Epithelial cell of esophagus (primary cell): ENCODE measurements around the gene IFT43.

Experiments used
- DNase-seq: peaks from one replicate; pipeline ENCODE4 v3.0.0; 2010; ENCODE audit warnings: low read depth
- H3K4me3 ChIP-seq: 2 replicates; pipeline ENCODE4 v1.5.1; 2011; ENCODE audit warnings: mild to moderate bottlenecking, low read length, control low read depth
- CTCF ChIP-seq: IDR thresholded peaks from 2 replicates; pipeline ENCODE4 v1.5.1; 2011; ENCODE audit warnings: low read depth, mild to moderate bottlenecking, low read length, control low read depth, inconsistent platforms; ENCODE audit not compliant: insufficient read depth; ENCODE audit errors: missing control alignments

The IFT43 gene

GRCh38 chr14:76126076-76126475, 140.5 kb downstream of the IFT43 start:
- no peak overlapping the region for H3K4me3 ChIP-seq
- DNase-seq = no peak
- TF ChIP-seq CTCF = no peak

GRCh38 chr14:76129851-76130576, 144.5 kb downstream of the IFT43 start:
- DNase-seq = no peak
- H3K4me3 ChIP-seq = no peak overlapping the region
- no peak for TF ChIP-seq CTCF

GRCh38 chr14:76131071-76131965, 145.8 kb downstream of the IFT43 start:
- TF ChIP-seq CTCF = no peak
- no peak for DNase-seq
- no peak overlapping the region for H3K4me3 ChIP-seq

GRCh38 chr14:76133103-76133502, 147.5 kb downstream of the IFT43 start:
- DNase-seq = peak; percentile 55

More at GRCh38 chr14:76133103-76133502, 147.5 kb downstream of the IFT43 start:
- no peak overlapping the region for H3K4me3 ChIP-seq
- no peak for TF ChIP-seq CTCF
